EH (cell line): ENCODE measurements around the gene METTL15.
"Not testable (repeated sequence)": the region's sequence is repeated elsewhere in the genome, so short reads cannot be mapped to it uniquely, and the experiment has no call there.

Experiments
- DNase-seq: peaks from one replicate; pipeline ENCODE4 v3.0.0-alpha.2; 2015; ENCODE audit warnings: low read depth

Gene METTL15

GRCh38 chr11:28209906-28210305 is 101.7 kb downstream of the METTL15 start:
- DNase-seq, result peak; percentile 11

DNA sequence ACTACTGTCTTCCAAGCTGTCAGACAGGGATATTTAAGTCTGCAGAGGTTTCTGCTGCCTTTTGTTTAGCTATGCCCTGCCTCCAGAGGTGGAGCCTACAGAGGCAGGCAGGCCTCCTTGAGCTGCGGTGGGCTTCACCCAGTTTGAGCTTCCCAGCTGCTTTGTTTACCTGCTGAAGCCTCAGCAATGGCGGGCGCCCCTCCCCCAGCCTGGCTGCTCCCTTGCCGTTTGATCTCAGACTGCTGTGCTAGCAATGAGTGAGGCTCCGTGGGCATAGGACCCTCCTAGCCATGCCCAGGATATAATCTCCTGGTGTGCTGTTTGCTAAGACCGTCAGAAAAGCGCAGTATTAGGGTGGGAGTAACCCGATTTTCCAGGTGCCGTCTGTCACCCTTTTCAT is 113.9 kb downstream of the METTL15 start:
- not testable (repeated sequence) for DNase-seq

DNA sequence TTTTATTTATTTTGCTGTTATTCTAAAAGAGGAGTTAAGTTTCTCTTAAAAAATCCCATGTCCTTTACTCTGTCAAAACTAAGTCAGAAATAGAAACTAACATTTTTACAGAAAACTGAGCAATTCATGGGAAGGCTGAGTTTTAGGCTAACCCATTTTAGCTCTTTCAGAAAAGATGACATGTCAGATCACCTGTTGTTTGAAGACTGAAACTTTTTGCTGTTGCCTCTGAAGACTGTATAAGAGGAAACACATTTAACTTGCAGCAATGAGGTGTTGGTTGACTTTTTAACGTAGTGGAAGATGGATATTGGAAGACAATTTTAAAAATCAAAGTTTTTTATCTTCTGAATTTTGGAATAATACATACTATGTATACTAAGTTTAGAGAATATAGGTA is 115.4 kb downstream of the METTL15 start:
- no peak for DNase-seq

GRCh38 chr11:28223994-28224393 is 115.8 kb downstream of the METTL15 start:
- DNase-seq, result no peak

DNA sequence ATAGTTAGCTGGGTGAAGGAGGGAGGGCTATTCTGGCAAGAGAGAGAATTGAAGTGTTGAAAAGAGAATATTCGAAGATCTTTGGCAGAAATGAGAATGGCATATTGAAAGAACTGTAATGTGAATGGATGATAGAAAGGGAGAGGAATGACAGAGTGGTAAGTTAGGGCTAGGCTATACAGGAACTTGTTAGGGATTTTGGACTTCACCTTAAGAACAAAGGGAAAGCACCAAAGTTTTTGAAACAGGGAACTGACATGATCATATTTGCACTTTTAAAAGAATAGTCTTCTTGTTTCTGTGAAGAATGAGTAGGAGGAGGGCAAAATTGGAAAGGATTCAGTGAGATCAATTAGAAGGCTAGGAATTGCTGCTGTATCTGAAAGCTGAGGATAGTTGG is 119.3 kb downstream of the METTL15 start:
- no peak for DNase-seq

DNA sequence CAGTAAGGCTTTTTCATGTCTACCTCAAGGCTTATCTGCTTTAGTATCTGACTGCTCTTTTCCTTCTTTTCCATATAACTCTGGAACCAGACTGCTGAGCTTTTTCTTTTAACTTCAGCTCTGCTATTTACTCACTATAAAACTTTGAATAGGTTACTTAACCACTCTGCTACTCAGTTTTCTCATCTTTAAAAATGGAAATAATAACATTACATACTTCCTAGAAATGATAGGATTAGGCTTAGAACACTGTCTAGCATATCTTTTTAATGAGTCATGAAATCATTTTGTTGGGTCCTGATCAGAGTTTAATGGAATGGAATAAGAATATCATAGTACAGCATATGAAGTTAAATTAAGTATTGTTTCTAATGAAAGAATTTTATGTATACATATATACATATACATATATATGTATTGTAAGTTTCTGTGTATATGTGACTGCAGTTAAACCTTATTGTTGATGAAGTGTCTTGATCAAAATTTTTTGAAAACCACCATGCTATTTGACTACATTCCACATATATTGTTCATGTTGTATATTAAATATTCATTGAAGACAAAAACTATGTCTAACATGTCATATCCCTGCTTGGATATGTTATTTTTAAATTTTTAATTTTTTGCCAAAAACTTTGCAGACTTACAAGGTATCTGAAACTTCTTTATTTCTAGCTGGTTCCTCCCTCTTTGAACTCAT is 120.2 kb downstream of the METTL15 start:
- peak; percentile 62 for DNase-seq

- DNase-seq, result peak; percentile 47
Measured at GRCh38 chr11:28231475-28231874, 123.3 kb downstream of the METTL15 start.

GRCh38 chr11:28232649-28233048 is 124.5 kb downstream of the METTL15 start:
- DNase-seq, result no peak

GRCh38 chr11:28241760-28242159 is 133.6 kb downstream of the METTL15 start:
- DNase-seq, result no peak

GRCh38 chr11:28242596-28242995 is 134.4 kb downstream of the METTL15 start:
- DNase-seq, result no peak

DNA sequence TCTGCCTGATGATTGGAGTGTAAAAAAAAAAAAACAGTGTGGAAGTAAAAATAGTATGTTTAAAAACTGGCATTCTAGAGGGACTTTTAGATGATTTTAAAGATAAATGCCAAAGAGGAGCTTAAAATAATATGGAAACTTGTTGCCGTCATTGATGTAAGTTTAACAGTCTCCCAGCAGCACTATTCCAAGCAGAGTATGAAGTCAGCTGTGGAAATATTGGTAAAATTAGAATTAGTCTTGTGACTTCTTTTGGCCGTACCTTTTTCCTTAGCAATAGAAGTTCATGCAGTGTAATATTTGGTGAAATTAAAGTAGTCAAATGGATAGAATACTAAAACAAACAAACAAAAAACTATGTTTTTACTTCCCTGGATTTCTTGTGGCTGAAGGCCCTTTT is 134.9 kb downstream of the METTL15 start:
- DNase-seq, result no peak

GRCh38 chr11:28243581-28243980 is 135.4 kb downstream of the METTL15 start:
- peak; percentile 34 for DNase-seq

DNA sequence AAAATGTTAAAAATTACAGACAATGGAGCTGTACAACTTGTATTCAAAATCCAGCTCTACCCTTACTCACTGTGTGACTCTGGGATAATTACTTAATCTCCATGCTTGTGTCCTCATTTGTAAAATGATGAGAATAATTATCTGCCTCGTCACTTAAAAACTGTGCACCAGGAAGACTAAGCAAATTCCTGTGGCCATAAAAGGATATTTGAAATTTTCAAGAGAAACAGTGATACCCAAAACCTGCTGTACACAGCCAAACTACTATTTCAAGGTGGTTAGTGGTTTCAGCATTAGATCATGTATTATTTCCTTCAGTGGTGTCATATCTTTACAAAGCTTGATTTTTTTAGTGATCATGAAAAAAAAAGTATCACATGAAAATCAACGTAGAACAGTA is 136.9 kb downstream of the METTL15 start:
- DNase-seq, result peak; percentile 65

DNA sequence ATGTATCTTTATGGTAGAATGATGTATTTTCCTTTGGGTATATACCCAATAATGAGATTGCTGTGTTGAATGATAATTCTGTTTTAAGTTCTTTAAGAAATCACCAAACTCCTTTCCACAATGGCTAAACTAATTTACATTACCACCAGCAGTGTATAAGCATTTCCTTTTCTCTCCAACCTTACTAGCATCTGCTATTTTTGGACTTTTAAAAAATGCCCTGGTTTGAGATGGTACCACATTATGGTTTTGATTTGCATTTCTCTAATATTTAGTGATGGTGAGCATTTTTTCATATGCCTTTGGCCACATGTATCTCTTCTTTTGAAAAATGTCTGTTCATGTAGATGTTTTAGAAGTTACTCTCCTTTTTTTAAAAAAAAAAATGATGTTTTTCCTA is 142.0 kb downstream of the METTL15 start:
- no peak for DNase-seq

DNA sequence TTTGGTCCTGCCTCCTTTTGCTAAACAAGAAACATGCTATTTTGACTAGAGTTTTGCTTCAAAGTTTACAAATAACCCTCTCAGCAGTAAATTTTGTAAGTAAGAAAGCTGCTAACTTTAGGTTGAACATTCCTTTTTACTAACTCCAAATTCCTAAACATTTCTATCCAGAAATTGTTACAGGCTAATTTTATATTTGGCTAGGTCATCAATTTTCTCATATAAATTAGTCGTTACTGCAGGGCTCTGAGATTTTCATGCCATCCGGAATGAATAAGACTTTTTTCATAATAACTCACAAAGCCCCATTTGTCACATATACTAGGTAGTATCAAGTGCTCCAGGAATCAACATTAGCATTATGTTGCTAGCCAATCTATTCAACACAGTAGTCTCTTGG is 143.1 kb downstream of the METTL15 start:
- DNase-seq, result no peak

- peak; percentile 71 for DNase-seq
Measured at GRCh38 chr11:28257761-28258160, 149.6 kb downstream of the METTL15 start.

DNA sequence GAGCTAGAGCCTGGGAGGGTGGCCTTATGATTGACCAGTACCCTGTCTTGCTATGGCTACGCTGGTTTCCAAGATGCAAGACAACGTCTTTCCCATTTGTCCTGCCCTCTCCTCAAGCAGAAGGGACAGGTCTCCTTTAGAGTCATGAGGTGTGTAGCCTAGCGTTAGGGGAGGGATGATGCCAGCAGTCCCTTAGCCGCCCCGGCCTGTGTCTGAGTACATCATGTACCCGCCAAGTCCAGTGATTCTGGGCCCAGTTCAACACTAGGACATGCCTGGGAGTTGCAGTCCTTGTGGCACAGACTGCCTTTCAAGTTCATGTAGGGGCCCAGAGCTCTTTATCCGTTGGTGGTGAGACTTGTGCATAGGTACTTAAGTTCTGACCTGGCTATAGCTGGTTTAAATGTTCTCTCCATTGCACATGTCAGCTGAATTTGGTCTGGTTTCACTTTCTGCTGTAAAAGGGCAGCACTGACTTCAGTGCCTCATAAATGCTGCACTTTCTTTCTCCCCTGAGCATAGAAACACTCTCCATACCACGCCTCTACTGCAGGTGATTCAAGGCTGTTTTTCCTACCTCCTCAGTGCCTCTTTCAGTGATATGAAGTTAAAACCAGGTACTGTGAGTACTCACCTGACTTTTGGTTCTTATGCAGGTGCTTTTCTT is 151.1 kb downstream of the METTL15 start:
- DNase-seq, result no peak

- no peak for DNase-seq
Measured at GRCh38 chr11:28268925-28269324, 160.7 kb downstream of the METTL15 start.

DNA sequence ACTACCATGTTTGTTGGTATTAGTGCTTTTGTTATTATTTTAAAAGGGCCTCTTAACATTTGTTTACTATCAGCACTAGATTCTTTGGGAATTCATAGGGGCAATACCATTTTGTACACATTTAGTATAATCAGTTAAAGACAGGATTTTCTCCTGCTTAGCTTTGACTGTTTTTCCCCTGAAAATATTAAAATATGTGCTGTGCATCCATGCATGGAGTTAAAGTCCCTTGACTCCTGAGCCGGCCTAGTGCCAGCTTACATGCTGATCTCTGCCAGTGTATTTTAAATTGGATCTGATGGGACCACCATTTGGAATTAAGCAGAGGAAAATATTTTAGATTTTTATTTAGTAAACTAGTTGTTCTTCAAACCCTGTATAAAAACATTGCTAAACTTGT is 161.4 kb downstream of the METTL15 start:
- DNase-seq, result no peak

DNA sequence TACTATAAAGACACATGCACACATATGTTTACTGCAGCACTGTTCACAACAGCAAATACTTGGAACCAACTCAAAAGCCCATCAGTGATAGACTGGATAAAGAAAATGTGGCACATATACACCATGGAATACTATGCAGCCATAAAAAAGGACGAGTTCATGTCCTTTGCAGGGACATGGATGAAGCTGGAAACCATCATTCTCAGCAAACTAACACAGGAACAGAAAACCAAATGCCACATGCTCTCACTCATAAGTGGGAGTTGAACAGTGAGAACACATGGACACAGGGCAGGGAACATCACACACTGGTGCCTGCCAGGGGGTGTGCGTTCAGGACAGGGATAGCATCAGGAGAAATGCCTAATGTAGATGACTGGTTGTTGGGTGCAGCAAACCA is 164.1 kb downstream of the METTL15 start:
- DNase-seq, result not testable (repeated sequence)

GRCh38 chr11:28274216-28274615 is 166.0 kb downstream of the METTL15 start:
- no peak for DNase-seq

DNA sequence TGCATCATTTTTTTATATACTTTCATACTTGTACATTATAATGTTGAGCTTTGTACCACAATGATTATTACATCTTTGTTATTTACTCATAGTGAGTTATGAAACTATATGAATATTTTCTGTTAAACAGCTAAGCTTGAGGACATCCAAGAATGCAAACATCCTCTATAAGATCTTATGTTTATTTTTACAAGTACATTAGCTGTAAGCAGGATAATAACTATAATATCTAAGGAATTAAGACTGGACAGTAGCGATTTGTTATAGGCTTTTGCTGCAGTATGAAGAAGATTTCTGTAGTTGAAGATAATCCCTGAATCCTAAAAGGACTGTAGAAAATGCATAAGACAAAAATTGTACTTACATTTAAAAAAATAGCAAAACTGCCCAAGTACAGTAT is 176.0 kb downstream of the METTL15 start:
- peak; percentile 10 for DNase-seq

GRCh38 chr11:28289444-28289843 is 181.3 kb downstream of the METTL15 start:
- peak; percentile 46 for DNase-seq

GRCh38 chr11:28290995-28291394 is 182.8 kb downstream of the METTL15 start:
- DNase-seq, result not testable (repeated sequence)
